SIG-M5 (cell line): ENCODE results near the gene HOXD8.

Source experiments
- DNase-seq: peaks from one replicate; lab custom pipeline; 2025; lab: John Stamatoyannopoulos, UW

The HOXD8 gene

GRCh38 chr2:176103742-176104315 is 25.7 kb upstream of the HOXD8 start:
- no peak for DNase-seq

GRCh38 chr2:176104316-176105077 is 25.0 kb upstream of the HOXD8 start:
- no peak for DNase-seq

- no peak for DNase-seq
Measured at GRCh38 chr2:176105078-176105729, 24.3 kb upstream of the HOXD8 start.

GRCh38 chr2:176105730-176106580 is 23.6 kb upstream of the HOXD8 start:
- DNase-seq: no peak

GRCh38 chr2:176106581-176107539 is 22.6 kb upstream of the HOXD8 start, which contains the start of gene HOXD11:
HOXD11 (plus strand) TSS chr2:176107280; CDS start chr2:176107356, 76 bp downstream.
- no peak for DNase-seq

- DNase-seq: no peak
Measured at GRCh38 chr2:176107731-176108181, 21.7 kb upstream of the HOXD8 start.

- no peak for DNase-seq
Measured at GRCh38 chr2:176109192-176109901, 20.2 kb upstream of the HOXD8 start.

GRCh38 chr2:176109946-176110345 is 19.6 kb upstream of the HOXD8 start:
- no peak for DNase-seq

GRCh38 chr2:176110415-176111308 is 18.8 kb upstream of the HOXD8 start:
- DNase-seq: no peak

GRCh38 chr2:176111309-176111663 is 18.2 kb upstream of the HOXD8 start:
- no peak for DNase-seq

GRCh38 chr2:176111846-176112374 is 17.6 kb upstream of the HOXD8 start:
- DNase-seq: no peak

GRCh38 chr2:176112375-176113302 is 16.9 kb upstream of the HOXD8 start:
- DNase-seq: no peak

- no peak for DNase-seq
Measured at GRCh38 chr2:176114120-176114929, 15.2 kb upstream of the HOXD8 start.

- no peak for DNase-seq
Measured at GRCh38 chr2:176114930-176115625, 14.4 kb upstream of the HOXD8 start.

GRCh38 chr2:176115883-176116813 is 13.4 kb upstream of the HOXD8 start, which contains the start of gene HOXD10:
HOXD10 (plus strand) TSS chr2:176116778; CDS start chr2:176116834, 56 bp downstream.
- DNase-seq: no peak
